ENCODE measurements around the gene SIGLEC9. TPM values are rescaled to one million over a fixed set of nuclear protein-coding genes. Genes with fewer than 3 reads are reported as not detected.
"Not testable (repeated sequence)": the region's sequence is repeated elsewhere in the genome, so short reads cannot be mapped to it uniquely, and the experiment has no call there.

SIGLEC9 gene
- total RNA-seq, 1 experiment from 2014 or later = not detected

GRCh38 chr19:51166846-51167490 lies 42.3 kb downstream of the SIGLEC9 start:
- H3K9ac ChIP-seq (ENCODE audit: low read length) = no peak overlapping the region
- POLR2A ChIA-PET (ENCODE audit: unreplicated experiment) = no interaction called here
- intact Hi-C loops (cut with micrococcal nuclease) = no loop called here
- H3K27me3 ChIP-seq (ENCODE audit: low read length) = peaks cover 73% of the 10 kb centered on the region
- ATAC-seq (no peak), DNase-seq (no peak)
- no peaks in the 10 kb centered on the region for H3K4me1 ChIP-seq (ENCODE audit: insufficient read depth, low read length)
- H3K36me3 ChIP-seq (ENCODE audit: low read depth, low read length) = no peaks in the 10 kb centered on the region
- H3K27ac ChIP-seq (ENCODE audit: low read length) = no peak overlapping the region
- BruUV-seq (replicated peaks) = no TSS peak
- no peak overlapping the region for H3K4me2 ChIP-seq (ENCODE audit: low read length)
- H2AFZ ChIP-seq (ENCODE audit: low read length) = no peak overlapping the region
- H3K9me3 ChIP-seq (ENCODE audit: low read length) = no peaks in the 10 kb centered on the region
- no peak overlapping the region for H3K4me3 ChIP-seq (ENCODE audit: low read length)
- no peaks in the 10 kb centered on the region for H3F3A ChIP-seq (ENCODE audit: low read length, unreplicated experiment)
- H3K79me2 ChIP-seq (ENCODE audit: low read length) = no peaks in the 10 kb centered on the region
- CTCF ChIA-PET = no interaction called here
- H3K9me2 ChIP-seq (replicated peaks; ENCODE audit: low read length) = no peaks in the 10 kb centered on the region
- no peaks in the 10 kb centered on the region for H4K20me1 ChIP-seq (ENCODE audit: low read length)
- TF ChIP-seq CTCF (conservative IDR thresholded peaks at IDR 0.05; ENCODE audit: low read depth, low read length) = no peak
- TF ChIP-seq EZH2 (IDR thresholded peaks at IDR 0.05; ENCODE audit: low read length, unreplicated experiment) = no peak
- TF ChIP-seq EZH2phosphoT487 (IDR thresholded peaks at IDR 0.05; ENCODE audit: borderline replicate concordance, low read length) = no peak

GRCh38 chr19:51168564-51169282 lies 44.0 kb downstream of the SIGLEC9 start:
- no TSS peak for BruUV-seq (replicated peaks)
- Histone ChIP-seq H3K36me3 (ENCODE audit: low read depth, low read length) (no peaks in the 10 kb centered on the region), H3F3A (ENCODE audit: low read length, unreplicated experiment) (no peaks in the 10 kb centered on the region), H3K4me1 (ENCODE audit: insufficient read depth, low read length) (no peaks in the 10 kb centered on the region), H3K27ac (ENCODE audit: low read length) (no peak overlapping the region), H2AFZ (ENCODE audit: low read length) (no peak overlapping the region), H3K79me2 (ENCODE audit: low read length) (no peaks in the 10 kb centered on the region), H3K4me3 (ENCODE audit: low read length) (no peak overlapping the region), H4K20me1 (ENCODE audit: low read length) (no peaks in the 10 kb centered on the region), H3K9me3 (ENCODE audit: low read length) (no peaks in the 10 kb centered on the region), H3K9ac (ENCODE audit: low read length) (no peak overlapping the region), H3K9me2 (replicated peaks; ENCODE audit: low read length) (no peaks in the 10 kb centered on the region), H3K27me3 (ENCODE audit: low read length) (peaks cover 75% of the 10 kb centered on the region), H3K4me2 (ENCODE audit: low read length) (no peak overlapping the region)
- intact Hi-C loops (cut with micrococcal nuclease) = loop anchor here (1.0 kb wide), 1 partner anchor 147 kb away; no protein-coding TSS in a partner anchor
- TF ChIP-seq EZH2phosphoT487 (IDR thresholded peaks at IDR 0.05; ENCODE audit: borderline replicate concordance, low read length) = no peak
- CTCF ChIA-PET = no interaction called here
- DNase-seq (no peak), ATAC-seq (no peak)
- POLR2A ChIA-PET (ENCODE audit: unreplicated experiment) = no interaction called here

- peak; percentile 92 for DNase-seq
These were observed 44.7 kb downstream of the SIGLEC9 start for GRCh38 chr19:51169283-51169918.

More at GRCh38 chr19:51169283-51169918, 44.7 kb downstream of the SIGLEC9 start:
- BruUV-seq (replicated peaks); H3K9ac ChIP-seq (ENCODE audit: low read length); CTCF ChIA-PET; H3K9me3 ChIP-seq (ENCODE audit: low read length); POLR2A ChIA-PET (ENCODE audit: unreplicated experiment); H3K9me2 ChIP-seq (replicated peaks; ENCODE audit: low read length); H3K4me3 ChIP-seq (ENCODE audit: low read length); H3F3A ChIP-seq (ENCODE audit: low read length, unreplicated experiment); H3K4me1 ChIP-seq (ENCODE audit: insufficient read depth, low read length); H3K36me3 ChIP-seq (ENCODE audit: low read depth, low read length); H4K20me1 ChIP-seq (ENCODE audit: low read length); H3K4me2 ChIP-seq (ENCODE audit: low read length); H3K79me2 ChIP-seq (ENCODE audit: low read length); H3K27ac ChIP-seq (ENCODE audit: low read length); H2AFZ ChIP-seq (ENCODE audit: low read length): not testable (repeated sequence)
- TF ChIP-seq CTCF (conservative IDR thresholded peaks at IDR 0.05; ENCODE audit: low read depth, low read length) = peak; percentile 75
- H3K27me3 ChIP-seq (ENCODE audit: low read length) = peaks cover 75% of the 10 kb centered on the region
- intact Hi-C loops (cut with micrococcal nuclease) = loop anchor here (1.0 kb wide), 1 partner anchor 148 kb away; no protein-coding TSS in a partner anchor
- ATAC-seq = peak; percentile 42; the same call in 1 of the 2 replicates

Measured in PC-3 (cell line).